HG03060 (cell line): Measurements from ENCODE around the gene NSD1.

Source experiments
- ATAC-seq: cut with Tn5 transposase; IDR thresholded peaks from one replicate; pipeline ENCODE4 v1.9.1; 2021; ENCODE audit warnings: low read depth, moderate number of reproducible peaks; ENCODE audit not compliant: unreplicated experiment

The NSD1 gene

DNA sequence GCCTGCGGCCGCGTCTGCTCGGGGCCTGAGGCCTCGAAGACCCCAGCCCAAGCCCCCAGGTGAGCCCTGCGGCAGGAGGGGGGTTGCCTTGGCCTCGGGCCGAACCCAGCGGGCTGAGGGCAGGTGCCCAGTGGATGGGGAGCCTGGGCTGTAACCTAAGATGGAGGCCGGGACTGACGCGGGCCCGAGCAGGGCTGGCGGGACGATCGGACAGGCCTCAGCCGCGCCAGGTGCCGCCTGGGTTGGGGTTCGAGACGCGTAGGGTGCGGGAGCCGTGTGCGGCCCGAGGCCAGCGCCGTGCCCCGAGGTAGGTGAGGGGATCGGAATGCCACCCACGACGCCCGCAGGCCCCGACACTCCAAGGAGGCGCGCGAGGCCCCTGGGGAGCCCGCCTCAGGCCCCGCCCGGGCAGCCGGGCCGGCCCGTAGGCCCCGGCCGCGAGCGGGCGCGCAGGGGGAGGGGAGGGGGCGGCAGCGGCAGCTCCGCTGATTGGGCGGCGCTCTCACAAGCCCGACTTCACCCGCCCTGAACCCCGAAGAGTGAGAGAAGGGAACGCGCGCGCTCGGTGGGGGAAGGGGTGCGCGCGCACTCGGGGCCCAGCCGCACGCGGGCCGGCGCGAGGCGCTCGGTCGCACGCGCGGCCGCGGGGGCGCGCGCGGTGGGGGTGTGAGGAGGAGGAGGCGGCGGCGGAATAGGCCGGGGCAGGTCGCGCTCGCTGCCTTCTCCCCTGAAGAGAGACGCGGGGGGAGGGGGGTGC lies at the start of gene NSD1:
NSD1 (plus strand) TSS at position 678 of the 757 bp plus-strand sequence. CDS start 1,331 bp downstream, outside the sequence.
- no peak for ATAC-seq

DNA sequence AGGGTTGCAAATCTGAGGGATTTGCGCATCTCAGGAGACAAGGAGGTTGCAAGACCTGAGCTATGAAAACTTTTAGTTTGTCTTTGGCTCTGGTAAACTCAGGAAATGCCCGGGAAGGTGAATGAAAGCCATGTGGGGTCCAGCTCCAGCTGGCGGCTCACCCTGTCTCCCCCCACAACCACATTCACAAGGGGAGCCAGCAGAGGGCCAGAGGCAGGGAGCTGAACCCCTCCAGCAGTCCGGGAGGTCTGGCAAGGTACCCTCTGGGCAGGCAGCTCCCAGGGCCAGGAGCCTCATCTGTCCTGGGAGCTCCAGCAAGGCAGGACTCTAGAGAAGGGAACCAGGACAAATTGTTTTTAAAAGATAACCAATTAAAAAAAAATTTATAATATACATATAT lies 49.4 kb upstream of the NSD1 start:
- no peak for ATAC-seq

DNA sequence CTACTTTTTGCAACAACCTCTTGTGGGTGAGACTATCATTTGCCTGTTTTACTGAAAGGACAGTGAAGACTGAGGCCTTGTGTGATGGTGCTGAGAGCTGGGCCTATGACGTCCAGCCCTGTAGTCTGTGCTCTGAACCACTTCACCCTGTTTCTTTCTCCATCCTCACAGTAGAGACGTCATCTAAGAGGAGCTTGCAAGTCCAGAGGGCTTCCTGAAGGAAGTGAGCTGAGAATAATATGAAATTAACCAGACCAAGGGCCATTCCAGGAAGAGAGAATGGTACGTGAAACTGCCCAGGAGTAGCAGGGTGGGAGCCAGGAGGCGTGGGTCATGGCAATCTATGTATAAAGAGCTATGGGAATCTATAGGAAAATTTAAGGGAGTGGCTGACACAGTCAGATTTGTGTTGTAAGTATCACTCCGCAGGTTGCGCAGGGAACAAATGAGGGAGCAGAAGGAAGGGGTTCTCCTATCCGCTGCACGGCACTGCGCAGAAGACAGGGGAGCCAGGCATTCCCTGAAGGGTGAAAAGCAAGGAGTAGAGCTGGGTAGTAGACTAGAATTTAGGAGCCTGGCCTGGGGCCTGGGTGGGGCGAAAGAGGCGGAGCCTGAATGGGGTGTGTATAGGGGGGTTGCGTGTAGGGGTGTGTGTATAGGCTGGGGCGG lies 47.5 kb upstream of the NSD1 start:
- no peak for ATAC-seq

DNA sequence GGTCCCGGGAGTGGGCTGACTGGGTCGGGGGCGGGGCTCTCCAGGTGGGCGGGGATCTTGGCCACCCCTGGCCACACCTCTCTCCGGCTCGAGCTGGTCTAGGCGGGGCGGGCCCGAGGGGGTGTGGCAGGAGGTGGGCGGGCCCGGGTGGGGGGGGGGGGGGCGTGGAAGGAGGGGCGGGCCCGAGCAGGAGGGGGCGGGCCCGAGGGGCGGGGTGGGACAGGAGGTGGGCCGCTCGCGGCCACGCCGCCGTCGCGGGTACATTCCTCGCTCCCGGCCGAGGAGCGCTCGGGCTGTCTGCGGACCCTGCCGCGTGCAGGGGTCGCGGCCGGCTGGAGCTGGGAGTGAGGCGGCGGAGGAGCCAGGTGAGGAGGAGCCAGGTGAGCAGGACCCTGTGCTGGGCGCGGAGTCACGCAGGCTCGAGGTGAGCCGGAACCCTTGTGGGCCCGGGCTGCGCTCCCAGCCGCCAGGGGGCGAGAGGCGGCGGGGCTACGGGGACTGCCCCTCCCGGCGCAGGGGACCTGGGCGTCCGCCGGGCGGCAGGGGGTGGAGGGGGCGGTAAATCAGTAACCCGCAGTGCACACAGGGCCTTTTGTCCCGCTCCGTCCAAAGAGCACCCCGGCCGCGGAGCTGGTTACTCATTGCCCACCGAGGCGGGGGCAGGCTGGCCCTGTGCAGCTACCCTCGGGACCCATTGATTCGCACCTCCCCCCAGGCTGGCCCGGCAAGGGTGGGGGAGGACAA lies 46.7 kb upstream of the NSD1 start, which contains the start of gene FGFR4:
FGFR4 (plus strand) TSS at position 262 of the 744 bp plus-strand sequence. CDS start 2,688 bp downstream, outside the sequence.
- peak; percentile 50 for ATAC-seq

- no peak for ATAC-seq
These were observed 46.1 kb upstream of the NSD1 start for GRCh38 chr5:177087398-177088005.

- no peak for ATAC-seq
These were observed 44.4 kb upstream of the NSD1 start for GRCh38 chr5:177089127-177089526.

DNA sequence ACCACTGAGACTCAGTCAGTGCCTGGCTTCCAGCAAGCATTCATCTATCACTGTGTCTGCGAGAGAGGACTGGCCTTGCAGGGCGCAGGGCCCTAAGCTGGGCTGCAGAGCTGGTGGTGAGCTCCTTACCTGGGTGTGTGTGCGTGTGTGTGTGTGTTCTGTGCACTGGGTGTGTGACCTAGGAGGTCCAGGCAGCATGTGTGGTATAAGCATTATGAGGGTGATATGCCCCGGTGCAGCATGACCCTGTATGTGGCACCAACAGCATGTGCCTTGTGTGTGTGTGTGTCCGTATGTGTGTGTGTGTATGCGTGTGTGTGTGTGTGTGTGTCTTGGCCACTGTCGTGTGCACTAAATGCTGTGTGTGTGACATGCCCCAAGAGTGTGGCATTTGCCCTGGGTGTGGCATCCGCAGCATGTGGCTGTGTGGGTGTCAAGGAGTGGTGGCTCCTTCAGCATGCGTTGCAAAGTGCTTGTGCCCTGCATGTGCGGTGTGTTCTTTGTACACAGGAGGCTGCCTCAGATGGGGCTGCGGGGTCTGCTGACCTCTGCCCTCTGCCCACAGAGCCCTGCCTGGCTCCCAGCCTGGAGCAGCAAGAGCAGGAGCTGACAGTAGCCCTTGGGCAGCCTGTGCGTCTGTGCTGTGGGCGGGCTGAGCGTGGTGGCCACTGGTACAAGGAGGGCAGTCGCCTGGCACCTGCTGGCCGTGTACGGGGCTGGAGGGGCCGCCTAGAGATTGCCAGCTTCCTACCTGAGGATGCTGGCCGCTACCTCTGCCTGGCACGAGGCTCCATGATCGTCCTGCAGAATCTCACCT lies 43.5 kb upstream of the NSD1 start:
- ATAC-seq, result no peak

DNA sequence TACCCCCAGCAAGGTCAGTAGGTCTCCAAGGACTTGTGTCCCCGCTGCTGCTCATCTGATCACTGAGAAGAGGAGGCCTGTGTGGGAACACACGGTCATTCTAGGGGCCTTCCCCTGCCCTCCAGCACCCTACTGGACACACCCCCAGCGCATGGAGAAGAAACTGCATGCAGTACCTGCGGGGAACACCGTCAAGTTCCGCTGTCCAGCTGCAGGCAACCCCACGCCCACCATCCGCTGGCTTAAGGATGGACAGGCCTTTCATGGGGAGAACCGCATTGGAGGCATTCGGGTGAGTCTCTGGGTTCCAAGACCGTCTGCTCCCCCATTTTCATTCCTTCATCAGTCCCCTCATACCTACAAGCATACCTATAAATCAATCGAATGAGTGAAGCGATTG lies 42.8 kb upstream of the NSD1 start:
- ATAC-seq, result no peak

- no peak for ATAC-seq
These were observed 42.3 kb upstream of the NSD1 start for GRCh38 chr5:177091232-177091631.

GRCh38 chr5:177092178-177093081 lies 41.1 kb upstream of the NSD1 start:
- no peak for ATAC-seq

- no peak for ATAC-seq
These were observed 40.4 kb upstream of the NSD1 start for GRCh38 chr5:177093082-177093712.

GRCh38 chr5:177093803-177094202 lies 39.8 kb upstream of the NSD1 start:
- ATAC-seq, result no peak

DNA sequence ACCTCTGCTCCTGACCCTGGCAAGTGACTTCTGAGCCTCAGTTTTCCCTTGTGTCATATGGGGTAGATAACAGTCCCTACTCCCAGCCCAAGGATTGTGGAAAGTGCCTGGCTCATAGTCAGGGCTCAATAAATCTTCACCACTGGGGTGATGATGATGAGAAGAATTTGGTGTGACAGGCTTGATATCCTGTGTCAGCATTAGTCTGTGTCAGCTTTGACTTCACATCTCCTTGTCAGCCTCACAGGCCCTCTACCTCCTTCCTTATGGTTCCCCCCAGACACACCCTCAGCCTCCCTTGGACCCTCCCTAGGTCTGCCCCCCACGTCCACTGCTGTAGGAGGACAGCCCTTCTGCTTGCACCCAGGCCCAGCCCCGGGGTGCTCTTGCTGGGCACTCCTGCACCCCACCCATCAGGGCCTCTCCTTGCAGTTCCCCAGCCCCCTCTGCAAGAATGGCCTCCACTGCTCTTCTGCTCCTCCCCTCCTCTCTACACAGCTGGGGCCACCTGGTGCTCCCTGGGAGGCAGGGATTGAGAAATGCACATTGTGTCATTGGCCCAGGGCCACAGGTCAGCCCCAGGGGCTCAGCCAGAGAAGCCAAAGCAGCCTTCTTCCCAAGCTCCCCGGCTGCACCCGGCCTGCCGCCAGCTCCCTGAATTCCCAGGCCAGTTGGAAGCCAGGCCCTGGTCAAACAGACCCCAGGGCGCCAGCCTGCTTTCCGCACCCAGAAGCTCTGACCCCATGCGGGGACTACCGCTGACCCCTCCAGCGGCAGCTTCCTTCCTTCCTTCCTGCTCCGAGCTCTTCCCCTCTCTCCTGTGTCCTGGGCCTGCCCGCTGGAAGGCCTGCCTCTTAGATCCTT lies 39.1 kb upstream of the NSD1 start:
- ATAC-seq, result no peak

DNA sequence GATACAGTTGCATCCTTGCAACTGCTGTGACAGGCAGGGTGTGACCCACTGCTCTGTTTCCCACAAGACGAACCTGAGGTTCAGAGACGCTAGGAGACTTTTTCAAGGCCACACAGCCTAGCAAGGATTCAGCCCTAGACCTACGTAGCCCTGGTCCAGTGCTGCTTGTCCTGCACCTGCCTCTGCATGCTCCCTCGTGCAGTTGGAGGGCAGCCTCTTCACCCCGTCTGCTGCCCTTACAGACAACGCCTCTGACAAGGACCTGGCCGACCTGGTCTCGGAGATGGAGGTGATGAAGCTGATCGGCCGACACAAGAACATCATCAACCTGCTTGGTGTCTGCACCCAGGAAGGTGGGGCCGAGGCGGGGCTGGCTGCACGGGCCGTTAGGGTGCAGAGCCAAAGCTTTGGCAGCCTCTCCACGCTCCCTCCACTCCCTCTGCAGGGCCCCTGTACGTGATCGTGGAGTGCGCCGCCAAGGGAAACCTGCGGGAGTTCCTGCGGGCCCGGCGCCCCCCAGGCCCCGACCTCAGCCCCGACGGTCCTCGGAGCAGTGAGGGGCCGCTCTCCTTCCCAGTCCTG lies 38.4 kb upstream of the NSD1 start:
- no peak for ATAC-seq

- ATAC-seq, result no peak
These were observed 37.2 kb upstream of the NSD1 start for GRCh38 chr5:177096162-177097015.
